Measurements from ENCODE around the gene HHAT.

- TF ChIP-seq CTCF (IDR thresholded peaks at IDR 0.05; ENCODE audit: low read length), result no peak
- no peak for TF ChIP-seq EZH2 (optimal IDR thresholded peaks at IDR 0.05; ENCODE audit: low read depth, low read length)
- TF ChIP-seq EZH2phosphoT487 (IDR thresholded peaks at IDR 0.05; ENCODE audit: low read length), result no peak
These were observed 333.8 kb downstream of the HHAT start for GRCh38 chr1:210662291-210663050.

Measured in MM.1S (cell line).